H9 (cell line): Measurements from ENCODE around the gene SH3GL3. TPM values are rescaled to one million over a fixed set of nuclear protein-coding genes. Genes with fewer than 3 reads are reported as not detected.

Experiments used
- DNase-seq: peaks from one replicate; pipeline ENCODE4 v3.0.0-alpha.2; 2017
- H2AFZ ChIP-seq: one replicate; pipeline ENCODE4 v1.6.1; 2013; ENCODE audit warnings: mild to moderate bottlenecking, low read length, control low read depth, moderate library complexity
- H2AK5ac ChIP-seq: 2 replicates; pipeline ENCODE4 v1.6.1; 2013; ENCODE audit warnings: low read length, control low read depth, mixed read lengths; ENCODE audit not compliant: insufficient read length
- H2BK120ac ChIP-seq: one replicate; pipeline ENCODE4 v1.6.1; 2013; ENCODE audit warnings: low read depth, mild to moderate bottlenecking, low read length, control low read depth, inconsistent platforms; ENCODE audit not compliant: poor library complexity, severe bottlenecking
- H2BK12ac ChIP-seq: 2 replicates; pipeline ENCODE4 v1.6.1; 2013; ENCODE audit warnings: low read length, control low read depth, mixed read lengths, low read depth; ENCODE audit not compliant: insufficient read length
- H2BK15ac ChIP-seq: 2 replicates; pipeline ENCODE4 v1.6.1; 2013; ENCODE audit warnings: low read depth, low read length, control low read depth
- H2BK20ac ChIP-seq: one replicate; pipeline ENCODE4 v1.6.1; 2013; ENCODE audit warnings: low read depth, mild to moderate bottlenecking, low read length, control low read depth, inconsistent platforms; ENCODE audit not compliant: poor library complexity, severe bottlenecking
- H2BK5ac ChIP-seq: 2 replicates; pipeline ENCODE4 v1.6.1; 2013; ENCODE audit warnings: low read length, control low read depth, mixed read lengths; ENCODE audit not compliant: insufficient read length
- H3K14ac ChIP-seq: 2 replicates; pipeline ENCODE4 v1.6.1; 2013; ENCODE audit warnings: low read length, control low read depth; ENCODE audit not compliant: insufficient read depth
- H3K18ac ChIP-seq: 2 replicates; pipeline ENCODE4 v1.6.1; 2013; ENCODE audit warnings: low read depth, mild to moderate bottlenecking, mixed read lengths, low read length, control low read depth; ENCODE audit not compliant: insufficient read length
- H3K23ac ChIP-seq: 2 replicates; pipeline ENCODE4 v1.6.1; 2013; ENCODE audit warnings: low read length, control low read depth, mixed read lengths, low read depth; ENCODE audit not compliant: insufficient read length
- H3K23me2 ChIP-seq: 2 replicates; pipeline ENCODE4 v1.6.1; 2013; ENCODE audit warnings: low read depth, mild to moderate bottlenecking, mixed read lengths, low read length, control low read depth; ENCODE audit not compliant: insufficient read length, poor library complexity, severe bottlenecking
- H3K27ac ChIP-seq: 2 replicates; pipeline ENCODE4 v1.5.1; 2013; ENCODE audit warnings: low read length, control low read depth, mixed read lengths, low read depth; ENCODE audit not compliant: insufficient read length
- H3K27me3 ChIP-seq: 2 replicates; pipeline ENCODE4 v1.6.1; 2013; ENCODE audit warnings: low read length, control low read depth, inconsistent platforms; ENCODE audit not compliant: insufficient read depth
- H3K4ac ChIP-seq: 2 replicates; pipeline ENCODE4 v1.6.1; 2013; ENCODE audit warnings: low read depth, mild to moderate bottlenecking, control low read depth, inconsistent platforms, low read length, moderate library complexity
- H3K4me1 ChIP-seq: 2 replicates; pipeline ENCODE4 v1.6.1; 2013; ENCODE audit warnings: low read length, control low read depth, inconsistent platforms; ENCODE audit not compliant: insufficient read depth
- H3K4me2 ChIP-seq: 2 replicates; pipeline ENCODE4 v1.6.1; 2013; ENCODE audit warnings: low read length, control low read depth, mixed read lengths; ENCODE audit not compliant: insufficient read length, insufficient read depth
- H3K56ac ChIP-seq: 2 replicates; pipeline ENCODE4 v1.6.1; 2013; ENCODE audit warnings: low read depth, mild to moderate bottlenecking, mixed read lengths, low read length, control low read depth; ENCODE audit not compliant: insufficient read length
- H3K79me1 ChIP-seq: 2 replicates; pipeline ENCODE4 v1.6.1; 2013; ENCODE audit warnings: low read depth, mild to moderate bottlenecking, moderate library complexity, low read length, control low read depth, inconsistent platforms; ENCODE audit not compliant: insufficient read depth, poor library complexity, severe bottlenecking
- H3K79me2 ChIP-seq: 2 replicates; pipeline ENCODE4 v1.6.1; 2013; ENCODE audit warnings: low read length, control low read depth, inconsistent platforms; ENCODE audit not compliant: insufficient read depth
- H3K9ac ChIP-seq: 2 replicates; pipeline ENCODE4 v1.6.1; 2013; ENCODE audit warnings: low read length, control low read depth, mixed read lengths; ENCODE audit not compliant: insufficient read length; ENCODE audit errors: extremely low read depth
- H3K9me3 ChIP-seq: one replicate; pipeline ENCODE4 v1.6.1; 2013; ENCODE audit warnings: low read depth, low read length, inconsistent platforms; ENCODE audit not compliant: control insufficient read depth
- H3T11ph ChIP-seq: one replicate; pipeline ENCODE4 v1.6.1; 2013; ENCODE audit warnings: mild to moderate bottlenecking, low read length, control low read depth, inconsistent platforms
- H4K20me1 ChIP-seq: one replicate; pipeline ENCODE4 v1.6.1; 2013; ENCODE audit not compliant: control insufficient read depth, insufficient read length, insufficient read depth
- H4K5ac ChIP-seq: 2 replicates; pipeline ENCODE4 v1.6.1; 2013; ENCODE audit warnings: low read depth, mild to moderate bottlenecking, mixed read lengths, low read length, control low read depth; ENCODE audit not compliant: insufficient read length
- H4K8ac ChIP-seq: replicated peaks from 2 replicates; pipeline ENCODE4 v1.6.1; 2013; ENCODE audit warnings: low read length, control low read depth, mixed read lengths, low read depth; ENCODE audit not compliant: insufficient read length
- H4K91ac ChIP-seq: 2 replicates; pipeline ENCODE4 v1.6.1; 2013; ENCODE audit warnings: low read depth, mild to moderate bottlenecking, moderate library complexity, mixed read lengths, low read length, control low read depth; ENCODE audit not compliant: insufficient read length
- H3K27ac Mint-ChIP-seq, 3 experiments: 2 replicates in 2 of 3; 3 replicates in 1 of 3; pipeline ENCODE4 v1.8.0; 2020 to 2021; ENCODE audit warnings: mixed read lengths in 3 of 3, mild to moderate bottlenecking in 1 of 3, moderate library complexity in 1 of 3
- H3K27me3 Mint-ChIP-seq: 2 replicates; pipeline ENCODE4 v1.8.0; 2021; ENCODE audit warnings: low read depth, mild to moderate bottlenecking, moderate library complexity, mixed read lengths
- H3K36me3 Mint-ChIP-seq, 3 experiments: 2 replicates in 2 of 3; 3 replicates in 1 of 3; pipeline ENCODE4 v1.8.0; 2020 to 2021; ENCODE audit warnings: low read depth in 3 of 3, mixed read lengths in 3 of 3; ENCODE audit not compliant: insufficient read depth in 1 of 3
- H3K4me1 Mint-ChIP-seq, 2 experiments: 2 replicates each; pipeline ENCODE4 v1.8.0; 2020; ENCODE audit warnings: mixed read lengths in 2 of 2
- H3K4me3 Mint-ChIP-seq, 2 experiments: 2 replicates in 1 of 2; 3 replicates in 1 of 2; pipeline ENCODE4 v1.8.0; 2020 to 2021; ENCODE audit warnings: mild to moderate bottlenecking in 2 of 2, mixed read lengths in 2 of 2, moderate library complexity in 1 of 2
- H3K9me3 Mint-ChIP-seq, 2 experiments: 2 replicates in 1 of 2; 3 replicates in 1 of 2; pipeline ENCODE4 v1.8.0; 2020; ENCODE audit warnings: mild to moderate bottlenecking in 2 of 2, mixed read lengths in 2 of 2, moderate library complexity in 1 of 2
- CTCF ChIP-seq: fragments of 200-600 bp; sonication (generic); conservative IDR thresholded peaks from 3 replicates; pipeline ENCODE4 v1.8.0; 2021; ENCODE audit warnings: antibody characterized with exemption, mild to moderate bottlenecking
- WGBS: extraction: QIAGEN DNeasy Blood & Tissue Kit; methylation state at CpG from one replicate; pipeline ENCODE4 v1.1.7; 2013; ENCODE audit warnings: missing lambda C conversion rate, low lambda C conversion rate, mixed read lengths; ENCODE audit not compliant: insufficient read length; ENCODE audit errors: extremely low coverage; 5-methylcytosine and 5-hydroxymethylcytosine counted together
- total RNA-seq: library from RNA; stranded (reverse); gene quantifications from 2 replicates; pipeline ENCODE4 v1.2.1, GENCODE V29; 2021

Gene SH3GL3
- total RNA-seq, 1 experiment from 2014 or later, result 11.2 TPM

GRCh38 chr15:83556754-83557153 lies 109.6 kb downstream of the SH3GL3 start:
- no peak overlapping the region for H3K4me3 Mint-ChIP-seq
- H3K9me3 Mint-ChIP-seq, result peaks cover 0 to 2% of the 10 kb centered on the region in 2 experiments; a peak in 1 of 5 replicates
- H2BK5ac ChIP-seq, result no peak overlapping the region
- H3K9me3 ChIP-seq, result no peaks in the 10 kb centered on the region
- no peak overlapping the region for H2BK120ac ChIP-seq
- DNase-seq, result no peak
- no peak overlapping the region for H3K27ac ChIP-seq
- peaks cover 0 to 3% (median 2%) of the 10 kb centered on the region in 3 experiments; a peak in 1 of 7 replicates for H3K36me3 Mint-ChIP-seq
- H4K5ac ChIP-seq, result no peak overlapping the region
- no peak overlapping the region for H4K8ac ChIP-seq
- no peak overlapping the region for H3K18ac ChIP-seq
- peak overlapping the region in 2 of 3 experiments; percentile 21 to 46; a peak in 2 of 7 replicates for H3K27ac Mint-ChIP-seq
- H2AFZ ChIP-seq, result no peak overlapping the region
- H2BK15ac ChIP-seq, result no peak overlapping the region
- no peak overlapping the region for H3K14ac ChIP-seq
- no peak overlapping the region for H2AK5ac ChIP-seq
- H3K23me2 ChIP-seq, result no peaks in the 10 kb centered on the region
- H2BK20ac ChIP-seq, result no peak overlapping the region
- no peaks in the 10 kb centered on the region for H3K27me3 Mint-ChIP-seq
- no peak overlapping the region for H3K4me2 ChIP-seq
- no peaks in the 10 kb centered on the region for H4K20me1 ChIP-seq
- WGBS, result no CpG with 5 or more reads among the region's 7 CpGs
- H3K23ac ChIP-seq, result no peak overlapping the region
- H3K27me3 ChIP-seq, result no peaks in the 10 kb centered on the region
- no peak overlapping the region for H3K9ac ChIP-seq
- H3K4ac ChIP-seq, result no peak overlapping the region
- TF ChIP-seq CTCF, result no peak
- H3K4me1 Mint-ChIP-seq, result no peaks in the 10 kb centered on the region
- H3K79me1 ChIP-seq, result no peaks in the 10 kb centered on the region
- no peaks in the 10 kb centered on the region for H3K79me2 ChIP-seq
- no peaks in the 10 kb centered on the region; the same call in 1 of the 2 replicates for H3K4me1 ChIP-seq
- no peak overlapping the region for H4K91ac ChIP-seq
- no peak overlapping the region for H3T11ph ChIP-seq
- H2BK12ac ChIP-seq, result no peak overlapping the region
- H3K56ac ChIP-seq, result no peak overlapping the region
